Neural cell (in vitro differentiated cells): ENCODE data around the gene ZNF530. TPM values are rescaled to one million over a fixed set of nuclear protein-coding genes. Genes with fewer than 3 reads are reported as not detected.

Source experiments
- H2AFZ ChIP-seq: fragments of 200-600, 300-800 bp; sonication (generic), shearing (Covaris generic); 2 replicates; pipeline ENCODE4 v1.6.0; 2014; ENCODE audit warnings: low read depth, mild to moderate bottlenecking, antibody characterized with exemption, low read length, moderate library complexity
- H3F3A ChIP-seq: fragments of 200-600 bp; shearing (Covaris generic); 2 replicates; pipeline ENCODE4 v1.6.1; 2016; ENCODE audit warnings: mild to moderate bottlenecking, moderate library complexity, mixed read lengths, antibody characterized with exemption, low read length; ENCODE audit not compliant: insufficient read depth, poor library complexity, severe bottlenecking
- H3K27ac ChIP-seq: fragments of 200-600, 300-800 bp; sonication (generic), shearing (Covaris generic); 2 replicates; pipeline ENCODE4 v1.5.1; 2014; ENCODE audit warnings: mild to moderate bottlenecking, low read length, moderate library complexity
- H3K27me3 ChIP-seq: fragments of 300-800, 200-600 bp; sonication (generic), shearing (Covaris generic); 2 replicates; pipeline ENCODE4 v1.6.0; 2014; ENCODE audit warnings: mild to moderate bottlenecking, low read depth, low read length, moderate library complexity; ENCODE audit not compliant: insufficient read depth
- H3K36me3 ChIP-seq: fragments of 300-800, 200-600 bp; sonication (generic), shearing (Covaris generic); 2 replicates; pipeline ENCODE4 v1.5.1; 2014; ENCODE audit warnings: mild to moderate bottlenecking, antibody characterized with exemption, low read length, moderate library complexity; ENCODE audit not compliant: insufficient read depth
- H3K4me2 ChIP-seq: fragments of 300-800, 200-600 bp; sonication (generic), shearing (Covaris generic); 2 replicates; pipeline ENCODE4 v1.6.0; 2014; ENCODE audit warnings: mild to moderate bottlenecking, low read length
- H3K4me3 ChIP-seq: fragments of 300-800, 200-600 bp; sonication (generic), shearing (Covaris generic); 2 replicates; pipeline ENCODE4 v1.5.1; 2014; ENCODE audit warnings: mild to moderate bottlenecking, low read length, moderate library complexity
- H3K79me2 ChIP-seq: fragments of 200-600 bp; shearing (Covaris generic); replicated peaks from 2 replicates; pipeline ENCODE4 v1.6.0; 2014; ENCODE audit warnings: mild to moderate bottlenecking, low read length, moderate library complexity; ENCODE audit not compliant: insufficient read depth
- H3K9ac ChIP-seq: fragments of 300-800, 200-600 bp; sonication (generic), shearing (Covaris generic); 2 replicates; pipeline ENCODE4 v1.6.1; 2016; ENCODE audit warnings: mild to moderate bottlenecking, low read length, mixed read lengths
- H3K9me2 ChIP-seq: fragments of 200-600 bp; shearing (Covaris generic); 2 replicates; pipeline ENCODE4 v1.6.1; 2016; ENCODE audit warnings: mild to moderate bottlenecking, low read length, mixed read lengths; ENCODE audit not compliant: insufficient read depth
- H3K9me3 ChIP-seq: fragments of 200-600, 300-800 bp; sonication (generic), shearing (Covaris generic); 2 replicates; pipeline ENCODE4 v1.6.1; 2016; ENCODE audit warnings: mild to moderate bottlenecking, mixed run types, low read length, moderate library complexity, mixed read lengths
- H4K20me1 ChIP-seq: fragments of 200-600 bp; shearing (Covaris generic); 2 replicates; pipeline ENCODE4 v1.6.1; 2016; ENCODE audit warnings: mild to moderate bottlenecking, mixed run types; ENCODE audit not compliant: insufficient read depth
- CTCF ChIP-seq: fragments of 450-650 bp; IDR thresholded peaks from 2 replicates; pipeline ENCODE4 v1.5.1; 2014; ENCODE audit warnings: antibody characterized with exemption, mild to moderate bottlenecking, moderate library complexity; ENCODE audit not compliant: poor library complexity, severe bottlenecking
- EP300 ChIP-seq: fragments of 450-650 bp; conservative IDR thresholded peaks from 2 replicates; pipeline ENCODE4 v1.6.1; 2014; ENCODE audit warnings: antibody characterized with exemption, mild to moderate bottlenecking, moderate library complexity; ENCODE audit not compliant: poor library complexity, severe bottlenecking
- EZH2 ChIP-seq: fragments of 200-600, 300-800 bp; shearing (Covaris generic), sonication (generic); IDR thresholded peaks from 2 replicates; pipeline ENCODE4 v1.6.1; 2014; ENCODE audit warnings: antibody characterized with exemption, low read length, borderline replicate concordance, mild to moderate bottlenecking; ENCODE audit not compliant: insufficient read depth, poor library complexity, severe bottlenecking
- MXI1 ChIP-seq: fragments of 450-650 bp; conservative IDR thresholded peaks from 2 replicates; pipeline ENCODE4 v1.6.1; 2014; ENCODE audit warnings: antibody characterized with exemption, mild to moderate bottlenecking; ENCODE audit not compliant: poor library complexity, severe bottlenecking
- POLR2AphosphoS5 ChIP-seq: IDR thresholded peaks from 2 replicates; pipeline ENCODE4 v1.6.1; 2012
- RAD21 ChIP-seq: fragments of 450-650 bp; conservative IDR thresholded peaks from 2 replicates; pipeline ENCODE4 v1.6.1; 2014; ENCODE audit warnings: antibody characterized with exemption, mild to moderate bottlenecking, moderate library complexity
- SMC3 ChIP-seq: fragments of 450-650 bp; conservative IDR thresholded peaks from 2 replicates; pipeline ENCODE4 v1.6.1; 2014; ENCODE audit warnings: antibody characterized with exemption, mild to moderate bottlenecking, moderate library complexity; ENCODE audit not compliant: poor library complexity
- TAF1 ChIP-seq: IDR thresholded peaks from 2 replicates; pipeline ENCODE4 v1.6.1; 2012; ENCODE audit warnings: low read depth
- polyA plus RNA-seq: library from polyadenylated mRNA; depleted of rRNA; stranded (reverse); fragments of >200 nt; gene quantifications from 2 replicates; pipeline ENCODE4 v1.2.3, GENCODE V29; 2014
- TF ChIP-seq, protein P1 (sequence below): IDR thresholded peaks from 2 replicates; pipeline ENCODE4 v1.6.1; 2012; ENCODE audit warnings: borderline replicate concordance

ZNF530 gene
- polyA plus RNA-seq, 1 donor from 2014 or later, result 11.6 TPM

GRCh38 chr19:57642396-57643046 lies 42.8 kb downstream of the ZNF530 start:
- Histone ChIP-seq H3K27ac (no peak overlapping the region), H3K9me3 (no peaks in the 10 kb centered on the region), H3K9me2 (no peaks in the 10 kb centered on the region), H3K9ac (no peak overlapping the region), H3K27me3 (no peaks in the 10 kb centered on the region), H3K4me3 (no peak overlapping the region), H3K36me3 (peaks cover 42% of the 10 kb centered on the region), H3K4me2 (no peak overlapping the region), H3F3A (no peaks in the 10 kb centered on the region), H4K20me1 (no peaks in the 10 kb centered on the region), H2AFZ (no peak overlapping the region), H3K79me2 (peaks cover 6% of the 10 kb centered on the region)
- TF ChIP-seq RAD21 (no peak), MXI1 (no peak)
- TF ChIP-seq, protein P1, sequence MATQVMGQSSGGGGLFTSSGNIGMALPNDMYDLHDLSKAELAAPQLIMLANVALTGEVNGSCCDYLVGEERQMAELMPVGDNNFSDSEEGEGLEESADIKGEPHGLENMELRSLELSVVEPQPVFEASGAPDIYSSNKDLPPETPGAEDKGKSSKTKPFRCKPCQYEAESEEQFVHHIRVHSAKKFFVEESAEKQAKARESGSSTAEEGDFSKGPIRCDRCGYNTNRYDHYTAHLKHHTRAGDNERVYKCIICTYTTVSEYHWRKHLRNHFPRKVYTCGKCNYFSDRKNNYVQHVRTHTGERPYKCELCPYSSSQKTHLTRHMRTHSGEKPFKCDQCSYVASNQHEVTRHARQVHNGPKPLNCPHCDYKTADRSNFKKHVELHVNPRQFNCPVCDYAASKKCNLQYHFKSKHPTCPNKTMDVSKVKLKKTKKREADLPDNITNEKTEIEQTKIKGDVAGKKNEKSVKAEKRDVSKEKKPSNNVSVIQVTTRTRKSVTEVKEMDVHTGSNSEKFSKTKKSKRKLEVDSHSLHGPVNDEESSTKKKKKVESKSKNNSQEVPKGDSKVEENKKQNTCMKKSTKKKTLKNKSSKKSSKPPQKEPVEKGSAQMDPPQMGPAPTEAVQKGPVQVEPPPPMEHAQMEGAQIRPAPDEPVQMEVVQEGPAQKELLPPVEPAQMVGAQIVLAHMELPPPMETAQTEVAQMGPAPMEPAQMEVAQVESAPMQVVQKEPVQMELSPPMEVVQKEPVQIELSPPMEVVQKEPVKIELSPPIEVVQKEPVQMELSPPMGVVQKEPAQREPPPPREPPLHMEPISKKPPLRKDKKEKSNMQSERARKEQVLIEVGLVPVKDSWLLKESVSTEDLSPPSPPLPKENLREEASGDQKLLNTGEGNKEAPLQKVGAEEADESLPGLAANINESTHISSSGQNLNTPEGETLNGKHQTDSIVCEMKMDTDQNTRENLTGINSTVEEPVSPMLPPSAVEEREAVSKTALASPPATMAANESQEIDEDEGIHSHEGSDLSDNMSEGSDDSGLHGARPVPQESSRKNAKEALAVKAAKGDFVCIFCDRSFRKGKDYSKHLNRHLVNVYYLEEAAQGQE, result no peak

DNA sequence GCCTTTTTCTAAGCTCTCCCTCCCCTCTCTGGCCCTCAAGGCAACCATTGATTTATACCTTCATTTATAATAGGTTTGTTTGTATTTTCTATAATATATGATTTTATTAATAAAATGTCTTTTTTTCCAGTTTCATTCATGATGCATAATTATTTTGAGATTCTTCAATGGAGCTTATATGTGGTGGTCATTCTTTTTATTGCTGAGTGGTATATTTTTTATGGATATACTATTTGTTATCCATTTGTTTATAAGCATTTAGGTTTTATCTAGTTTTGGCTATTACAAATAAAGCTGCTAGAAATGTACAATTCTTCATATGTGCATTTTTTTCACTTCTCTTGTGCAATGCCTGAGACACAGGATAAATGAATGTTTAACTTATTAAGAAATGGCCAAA lies 44.0 kb downstream of the ZNF530 start:
- no peak overlapping the region for H3K4me2 ChIP-seq
- H3K4me3 ChIP-seq, result no peak overlapping the region
- no peaks in the 10 kb centered on the region for H3K79me2 ChIP-seq
- H3K9ac ChIP-seq, result no peak overlapping the region
- no peak overlapping the region for H3K27ac ChIP-seq
- TF ChIP-seq SMC3, result no peak
- TF ChIP-seq EZH2, result no peak
- no peak for TF ChIP-seq RAD21
- TF ChIP-seq EP300, result no peak
- no peaks in the 10 kb centered on the region for H4K20me1 ChIP-seq
- no peaks in the 10 kb centered on the region for H3F3A ChIP-seq
- no peak overlapping the region for H2AFZ ChIP-seq
- no peaks in the 10 kb centered on the region for H3K9me3 ChIP-seq
- no peaks in the 10 kb centered on the region for H3K9me2 ChIP-seq
- no peaks in the 10 kb centered on the region for H3K27me3 ChIP-seq
- peaks cover 41% of the 10 kb centered on the region for H3K36me3 ChIP-seq

- Histone ChIP-seq H3K4me3 (no peak overlapping the region), H3K36me3 (peaks cover 4% of the 10 kb centered on the region), H3K4me2 (no peak overlapping the region), H2AFZ (no peak overlapping the region), H3K9me2 (no peaks in the 10 kb centered on the region), H3K27ac (no peak overlapping the region), H4K20me1 (no peaks in the 10 kb centered on the region), H3K27me3 (no peaks in the 10 kb centered on the region), H3K79me2 (no peaks in the 10 kb centered on the region), H3K9me3 (no peaks in the 10 kb centered on the region), H3F3A (no peaks in the 10 kb centered on the region), H3K9ac (no peak overlapping the region)
- TF ChIP-seq EZH2, result no peak
- TF ChIP-seq, protein P1, result no peak
- no peak for TF ChIP-seq EP300
- TF ChIP-seq RAD21, result no peak
- TF ChIP-seq TAF1, result no peak
- no peak for TF ChIP-seq MXI1
- TF ChIP-seq CTCF, result no peak
- TF ChIP-seq SMC3, result no peak
- TF ChIP-seq POLR2AphosphoS5, result no peak
These were observed 48.8 kb downstream of the ZNF530 start for GRCh38 chr19:57648331-57649003.
